Stimulated activated CD4-positive, alpha-beta T cell treated with anti-CD3 and anti-CD28 coated beads, TNF-alpha, amount 100 ng/mL, for 4 hours (primary cell): ENCODE data around the gene FGF14.
"Not testable (repeated sequence)": the region's sequence is repeated elsewhere in the genome, so short reads cannot be mapped to it uniquely, and the experiment has no call there.

Source experiments
- DNase-seq, 3 experiments: peaks; one replicate each; pipeline ENCODE4 v3.0.0-alpha.2; 2020; ENCODE audit warnings: low read depth in 3 of 3

FGF14 gene

DNA sequence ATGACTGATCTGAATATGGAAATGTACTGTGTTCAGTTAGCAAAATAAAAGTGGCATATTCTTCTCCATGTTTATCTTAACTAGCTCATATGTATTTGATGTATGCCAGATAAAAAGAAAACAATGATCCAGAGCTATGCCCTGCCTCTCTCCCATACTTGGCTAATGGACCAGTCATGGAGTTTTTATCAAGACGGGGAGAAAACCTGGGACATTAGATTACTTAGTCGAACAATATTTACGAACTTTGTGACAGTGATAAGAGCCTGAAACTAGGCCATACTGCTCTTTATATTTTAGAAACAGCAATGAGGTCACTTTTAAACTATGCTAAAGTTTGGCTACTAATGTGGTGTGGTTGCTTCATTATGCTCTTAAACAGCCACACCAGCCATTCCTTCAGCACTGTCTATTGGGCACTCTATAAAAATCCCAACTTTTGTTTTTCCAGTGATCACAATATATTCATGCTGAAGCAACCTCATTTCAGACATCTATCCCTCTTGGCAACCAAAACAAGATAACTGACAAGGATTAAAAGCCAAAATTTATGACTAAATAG, 265.0 kb downstream of the FGF14 start:
- DNase-seq = no peak

DNA sequence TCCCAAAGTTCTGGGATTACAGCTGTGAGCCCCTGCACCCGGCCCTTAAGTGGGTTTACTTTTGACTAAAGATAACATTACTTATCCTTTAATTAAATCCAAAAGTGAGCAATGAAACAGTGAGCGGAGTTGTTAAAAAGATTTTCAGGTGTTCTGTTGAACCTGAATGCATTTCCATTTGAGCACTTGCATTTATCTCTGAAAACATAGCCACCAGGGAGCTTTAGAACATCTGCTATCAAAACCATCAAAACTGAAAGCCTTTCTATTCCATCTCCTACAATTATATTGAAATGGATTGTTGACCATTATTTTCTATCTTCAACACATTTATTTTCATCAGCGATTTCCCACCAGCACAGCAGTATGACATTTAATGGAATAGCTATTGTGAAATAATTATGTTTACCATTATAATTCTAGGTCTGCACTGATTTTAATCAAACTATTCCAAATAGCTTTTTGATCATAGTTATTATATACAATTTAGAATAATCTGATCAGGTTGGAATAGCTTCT, 269.0 kb downstream of the FGF14 start:
- DNase-seq = no peak

DNA sequence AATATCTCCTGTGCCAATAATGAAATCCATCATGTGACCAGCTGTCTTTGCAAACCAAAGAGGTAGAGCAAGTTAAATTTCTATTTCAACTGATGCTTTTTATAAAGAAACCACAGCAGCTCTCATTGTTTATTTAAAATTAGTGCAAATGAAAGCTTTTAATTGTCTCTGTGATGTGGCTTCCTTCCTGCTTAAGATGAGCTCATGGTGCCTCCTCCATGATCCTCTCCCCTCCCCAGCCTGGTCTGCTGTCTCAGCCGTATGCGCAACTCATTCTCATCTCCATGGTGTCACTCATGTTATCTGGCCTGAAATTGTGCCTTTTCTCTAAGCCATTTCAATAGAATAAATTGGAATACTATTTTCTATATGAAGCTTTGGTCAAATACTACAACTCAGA, 270.6 kb downstream of the FGF14 start:
- no peak for DNase-seq

- no peak for DNase-seq
Measured at GRCh38 chr13:102128216-102128810, 273.5 kb downstream of the FGF14 start.

- no peak for DNase-seq
Measured at GRCh38 chr13:102127153-102127552, 274.7 kb downstream of the FGF14 start.

DNA sequence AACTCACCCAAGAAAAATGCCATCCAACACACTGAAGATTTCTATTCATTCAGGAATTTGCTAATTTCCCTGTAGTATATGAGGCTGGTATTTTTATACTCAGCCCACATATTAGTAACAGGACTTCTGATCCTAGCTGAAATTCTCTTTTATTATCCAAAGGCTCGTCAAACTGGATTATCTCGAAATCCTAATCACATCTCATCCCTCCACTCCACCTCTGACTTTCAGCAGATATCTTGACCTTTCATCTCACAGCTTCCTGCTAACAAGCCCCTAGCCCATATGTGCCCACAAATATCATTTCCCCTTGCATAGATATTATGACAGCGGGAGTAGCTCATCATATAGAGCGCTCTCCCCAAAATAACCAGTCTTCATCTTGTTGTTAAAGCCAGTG, 279.7 kb downstream of the FGF14 start:
- DNase-seq = no peak

DNA sequence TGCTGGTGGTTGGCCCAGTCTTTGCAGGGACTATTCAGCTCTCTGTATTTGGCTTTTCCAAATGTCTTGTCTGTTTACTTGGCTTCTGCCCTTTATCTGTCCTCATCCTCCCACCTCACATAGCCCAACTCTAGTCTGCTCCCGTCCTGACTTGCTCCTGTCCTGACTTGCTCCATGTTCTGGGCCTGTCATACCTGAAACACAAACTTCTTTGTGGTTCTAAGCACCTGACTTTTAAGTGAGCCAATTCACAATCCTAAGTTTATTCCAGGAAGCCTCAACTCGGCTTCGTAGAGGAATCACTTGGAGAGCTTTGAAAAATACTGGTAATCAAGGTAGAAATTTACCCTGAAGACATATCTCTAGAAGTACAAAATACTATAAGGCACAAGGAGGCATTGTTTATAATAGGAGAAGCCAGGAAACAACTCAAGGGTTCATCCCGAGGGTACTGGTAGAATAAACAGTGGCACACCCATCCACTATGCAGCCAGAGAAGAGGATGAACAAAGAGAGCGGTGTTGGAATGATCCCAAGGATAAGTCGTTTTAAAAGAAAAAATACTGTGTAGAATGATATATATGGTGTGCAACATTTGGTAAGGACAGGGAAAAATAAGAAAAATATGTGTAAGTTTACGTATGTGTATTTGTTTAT, 284.5 kb downstream of the FGF14 start:
- no peak for DNase-seq

DNA sequence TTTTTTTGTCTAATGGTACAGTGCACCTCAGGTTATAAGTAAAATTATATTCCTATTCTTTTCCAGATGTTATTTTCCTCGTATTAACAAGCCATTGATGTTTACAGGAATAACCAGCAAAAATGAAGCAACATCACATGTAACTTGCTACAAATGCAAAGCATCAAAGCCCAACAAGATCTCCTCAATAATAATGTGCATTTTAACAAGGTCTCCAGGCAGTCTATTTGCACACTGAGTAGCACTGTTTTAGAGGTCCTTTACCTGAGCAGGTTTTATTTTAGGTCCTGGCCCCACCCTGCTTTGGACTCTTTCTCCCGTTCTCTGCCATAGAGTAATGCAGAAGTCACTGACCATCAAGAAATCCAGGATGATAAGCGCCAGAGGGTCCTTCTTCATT, 298.4 kb downstream of the FGF14 start:
- no peak for DNase-seq

- no peak for DNase-seq
Measured at GRCh38 chr13:102100234-102100633, 301.6 kb downstream of the FGF14 start.

- no peak for DNase-seq
Measured at GRCh38 chr13:102097708-102098107, 304.1 kb downstream of the FGF14 start.

DNA sequence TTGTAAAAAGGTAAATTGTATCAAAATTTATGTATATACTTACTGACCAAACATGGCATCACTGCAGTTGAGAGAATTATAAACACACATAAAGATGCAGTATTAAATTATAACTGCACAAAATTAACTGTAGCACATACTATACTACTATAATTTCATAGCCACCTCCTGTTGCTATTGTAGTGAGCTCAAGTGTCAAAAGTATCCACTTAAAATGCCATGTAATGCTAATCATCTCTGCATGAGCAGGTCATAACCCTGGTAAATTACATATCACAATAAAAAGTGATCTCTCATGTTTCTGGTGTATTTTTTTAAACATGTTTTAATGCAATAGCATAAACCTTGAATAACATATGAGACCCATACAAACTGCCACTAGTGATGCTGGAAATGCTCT, 308.6 kb downstream of the FGF14 start:
- not testable (repeated sequence) for DNase-seq

DNA sequence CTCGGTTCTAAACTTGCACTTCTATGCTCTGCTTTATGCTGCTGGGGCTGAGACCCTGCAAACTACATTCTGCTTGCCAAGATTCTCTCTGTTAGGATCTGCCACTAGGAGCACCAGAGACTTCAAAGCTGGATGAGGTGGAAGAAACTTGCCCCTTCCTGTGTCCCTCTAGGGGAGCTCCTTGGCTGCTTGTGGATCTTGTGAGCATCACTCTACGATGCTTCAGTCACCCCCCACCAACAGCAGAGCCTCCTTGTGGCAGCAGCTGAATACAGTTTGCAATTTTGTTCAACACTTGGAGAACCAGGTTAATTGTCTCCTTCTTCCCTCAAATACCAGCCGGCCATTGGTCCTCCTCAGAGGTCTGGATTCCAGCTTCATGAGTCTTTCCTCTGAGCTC, 310.6 kb downstream of the FGF14 start:
- DNase-seq = no peak

DNA sequence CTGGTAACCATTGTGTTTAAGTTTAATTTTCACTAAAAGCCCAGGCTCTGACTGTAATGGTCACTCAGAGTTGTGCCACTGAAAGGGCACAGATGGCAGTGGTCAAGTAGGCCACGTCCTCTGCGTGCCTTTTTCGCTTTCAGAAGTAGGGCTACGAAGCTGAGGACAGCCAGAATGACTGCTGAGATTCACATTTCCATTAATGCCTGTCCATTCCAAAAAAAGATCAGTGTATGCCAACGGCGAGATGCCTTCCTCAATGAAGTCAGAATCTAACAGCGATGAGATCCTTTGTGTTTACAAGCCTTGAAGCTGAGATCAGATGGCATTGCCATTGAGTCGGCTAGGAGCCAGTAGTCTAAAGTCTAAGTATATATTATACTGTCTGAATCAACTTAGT, 311.3 kb downstream of the FGF14 start:
- no peak for DNase-seq

DNA sequence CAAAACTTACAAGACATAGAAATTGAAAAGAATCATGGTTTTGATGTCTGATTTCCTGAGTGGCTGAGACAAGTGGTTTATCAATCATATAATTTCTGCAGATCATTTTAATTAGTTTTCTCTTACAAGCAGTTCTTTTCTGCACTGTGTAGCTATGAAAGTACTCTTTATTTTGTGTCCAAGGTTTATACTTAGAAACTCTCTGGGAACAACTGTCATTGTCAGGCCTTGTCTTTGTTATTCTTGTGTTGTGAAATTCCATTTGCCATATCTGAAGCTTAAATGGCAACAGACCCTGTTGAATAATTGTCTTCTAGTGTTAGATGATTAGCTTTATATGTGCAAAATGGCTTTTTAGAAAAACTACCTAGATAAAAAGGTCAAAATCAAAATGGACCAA, 312.1 kb downstream of the FGF14 start:
- DNase-seq = no peak

DNA sequence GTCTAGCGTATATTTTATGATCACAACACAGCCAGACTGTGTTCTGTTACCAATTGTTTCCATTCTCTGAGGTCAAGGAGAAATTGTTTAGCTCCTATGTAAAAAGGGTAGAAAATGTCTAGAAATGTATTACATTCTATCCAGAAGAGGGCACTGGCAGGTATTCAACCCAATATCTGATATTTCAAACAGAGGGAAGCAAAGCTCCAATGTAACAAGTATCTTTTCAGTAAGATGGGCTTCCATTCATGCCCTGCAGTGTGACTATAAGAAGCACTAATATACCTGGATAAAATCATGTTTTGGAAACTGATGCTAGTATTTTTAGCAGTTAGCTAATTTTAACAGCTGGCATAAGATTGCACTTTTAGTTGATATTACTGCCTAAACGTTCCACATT, 312.7 kb downstream of the FGF14 start:
- no peak for DNase-seq

GRCh38 chr13:102073251-102073650, 328.6 kb downstream of the FGF14 start:
- DNase-seq = no peak

GRCh38 chr13:102071711-102072110, 330.1 kb downstream of the FGF14 start:
- no peak for DNase-seq

DNA sequence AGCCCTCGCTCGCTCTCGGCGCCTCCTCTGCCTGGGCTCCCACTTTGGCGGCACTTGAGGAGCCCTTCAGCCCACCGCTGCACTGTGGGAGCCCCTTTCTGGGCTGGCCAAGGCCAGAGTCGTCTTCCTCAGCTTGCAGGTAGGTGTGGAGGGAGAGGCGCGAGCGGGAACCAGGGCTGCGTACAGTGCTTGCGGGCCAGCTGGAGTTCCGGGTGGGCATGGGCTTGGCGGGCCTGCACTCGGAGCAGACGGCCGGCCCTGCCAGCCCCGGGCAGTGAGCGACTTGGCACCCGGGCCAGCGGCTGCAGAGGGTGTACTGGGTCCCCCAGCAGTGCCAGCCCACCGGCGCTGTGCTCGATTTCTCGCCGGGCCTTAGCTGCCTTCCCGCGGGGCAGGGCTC, 333.5 kb downstream of the FGF14 start:
- not testable (repeated sequence) for DNase-seq

DNA sequence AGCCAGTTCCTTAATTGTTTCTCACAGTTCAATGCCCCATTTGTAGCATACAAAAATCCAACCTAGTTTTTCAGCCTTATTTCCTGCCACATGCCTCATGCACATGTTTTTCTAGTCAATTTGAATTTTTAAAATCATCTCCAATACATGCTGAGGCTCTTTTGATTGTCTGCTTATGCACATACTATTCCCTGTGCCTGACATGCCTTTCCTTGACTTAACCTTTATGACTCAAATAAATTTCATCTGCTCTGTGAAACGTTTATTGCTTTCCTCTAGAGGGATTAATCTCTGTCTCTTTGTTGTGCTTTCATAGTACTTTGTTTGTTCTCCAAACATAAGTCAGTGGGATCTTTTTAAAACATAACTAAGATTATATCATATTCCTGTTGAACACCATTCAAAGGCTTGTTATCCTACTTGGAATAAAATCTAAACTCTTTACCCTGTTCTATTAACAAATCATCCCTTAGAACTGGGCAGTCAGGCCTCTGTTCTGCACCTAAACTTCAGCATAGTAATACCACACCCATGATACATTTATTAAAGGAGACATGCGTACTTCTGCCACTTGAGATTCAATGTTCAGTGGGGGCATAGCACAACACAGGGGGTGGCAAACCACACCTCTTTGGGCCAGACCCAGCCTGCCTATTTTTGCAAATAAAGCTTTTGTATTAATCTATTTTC, 346.6 kb downstream of the FGF14 start:
- DNase-seq = no peak

GRCh38 chr13:102049853-102050252, 352.0 kb downstream of the FGF14 start:
- no peak for DNase-seq

- no peak for DNase-seq
Measured at GRCh38 chr13:102045731-102046130, 356.1 kb downstream of the FGF14 start.

GRCh38 chr13:102042746-102043145, 359.1 kb downstream of the FGF14 start:
- DNase-seq = no peak

GRCh38 chr13:102041544-102041943, 360.3 kb downstream of the FGF14 start:
- DNase-seq = no peak
